Endometrial microvascular endothelial cells (primary cell): Measurements from ENCODE around the gene OLIG2. TPM values are rescaled to one million over a fixed set of nuclear protein-coding genes. Genes with fewer than 3 reads are reported as not detected.

Experiments
- in situ Hi-C: cut with HindIII; loops from 2 replicates; pipeline ENCODE4 v1.10.0; 2017; ENCODE audit warnings: low sequenced_read_pairs, low pct_unique_long_range_greater_than_20kb; ENCODE audit errors: inconsistent ontology term
- total RNA-seq: library from RNA; depleted of rRNA; stranded (reverse); fragments of >200 nt; gene quantifications from one replicate; pipeline ENCODE4 v1.2.3, GENCODE V29; 2015; ENCODE audit errors: inconsistent ontology term

Gene OLIG2
- total RNA-seq = not detected

DNA sequence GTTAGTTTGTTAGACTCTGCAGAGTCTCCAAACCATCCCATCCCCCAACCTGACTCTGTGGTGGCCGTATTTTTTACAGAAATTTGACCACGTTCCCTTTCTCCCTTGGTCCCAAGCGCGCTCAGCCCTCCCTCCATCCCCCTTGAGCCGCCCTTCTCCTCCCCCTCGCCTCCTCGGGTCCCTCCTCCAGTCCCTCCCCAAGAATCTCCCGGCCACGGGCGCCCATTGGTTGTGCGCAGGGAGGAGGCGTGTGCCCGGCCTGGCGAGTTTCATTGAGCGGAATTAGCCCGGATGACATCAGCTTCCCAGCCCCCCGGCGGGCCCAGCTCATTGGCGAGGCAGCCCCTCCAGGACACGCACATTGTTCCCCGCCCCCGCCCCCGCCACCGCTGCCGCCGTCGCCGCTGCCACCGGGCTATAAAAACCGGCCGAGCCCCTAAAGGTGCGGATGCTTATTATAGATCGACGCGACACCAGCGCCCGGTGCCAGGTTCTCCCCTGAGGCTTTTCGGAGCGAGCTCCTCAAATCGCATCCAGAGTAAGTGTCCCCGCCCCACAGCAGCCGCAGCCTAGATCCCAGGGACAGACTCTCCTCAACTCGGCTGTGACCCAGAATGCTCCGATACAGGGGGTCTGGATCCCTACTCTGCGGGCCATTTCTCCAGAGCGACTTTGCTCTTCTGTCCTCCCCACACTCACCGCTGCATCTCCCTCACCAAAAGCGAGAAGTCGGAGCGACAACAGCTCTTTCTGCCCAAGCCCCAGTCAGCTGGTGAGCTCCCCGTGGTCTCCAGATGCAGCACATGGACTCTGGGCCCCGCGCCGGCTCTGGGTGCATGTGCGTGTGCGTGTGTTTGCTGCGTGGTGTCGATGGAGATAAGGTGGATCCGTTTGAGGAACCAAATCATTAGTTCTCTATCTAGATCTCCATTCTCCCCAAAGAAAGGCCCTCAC is at the start of gene OLIG2:
TSS of gene OLIG2 (plus strand) at position 447 of the 954 bp plus-strand sequence. CDS start 928 bp downstream, outside the sequence.
- in situ Hi-C loops = no loop called here

- in situ Hi-C loops = no loop called here
Observed at GRCh38 chr21:32976791-32977190, 48.9 kb upstream of the OLIG2 start.

DNA sequence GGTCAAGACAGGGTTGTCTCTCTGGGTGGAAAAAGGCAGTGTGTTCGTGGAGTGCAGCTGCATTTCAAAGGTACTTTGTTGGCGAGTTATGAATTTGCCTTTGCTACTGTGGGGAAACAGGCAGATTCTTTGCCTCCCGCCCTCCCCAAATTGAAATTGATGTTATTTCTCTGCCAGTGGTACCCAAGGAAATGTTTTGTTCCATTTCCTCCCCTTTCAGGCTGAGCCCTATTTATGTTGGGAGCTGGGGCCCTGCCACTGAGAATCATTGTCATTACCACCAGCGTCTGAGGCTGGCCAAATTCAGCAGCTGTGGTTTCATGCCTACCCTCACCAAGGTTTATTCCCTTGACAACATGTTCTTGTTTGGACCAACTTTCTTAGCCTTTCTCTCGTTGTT is 48.5 kb upstream of the OLIG2 start:
- in situ Hi-C loops = no loop called here

GRCh38 chr21:32978331-32979270 is 47.1 kb upstream of the OLIG2 start:
- in situ Hi-C loops = no loop called here

- in situ Hi-C loops = no loop called here
Observed at GRCh38 chr21:32979598-32980268, 46.0 kb upstream of the OLIG2 start.

DNA sequence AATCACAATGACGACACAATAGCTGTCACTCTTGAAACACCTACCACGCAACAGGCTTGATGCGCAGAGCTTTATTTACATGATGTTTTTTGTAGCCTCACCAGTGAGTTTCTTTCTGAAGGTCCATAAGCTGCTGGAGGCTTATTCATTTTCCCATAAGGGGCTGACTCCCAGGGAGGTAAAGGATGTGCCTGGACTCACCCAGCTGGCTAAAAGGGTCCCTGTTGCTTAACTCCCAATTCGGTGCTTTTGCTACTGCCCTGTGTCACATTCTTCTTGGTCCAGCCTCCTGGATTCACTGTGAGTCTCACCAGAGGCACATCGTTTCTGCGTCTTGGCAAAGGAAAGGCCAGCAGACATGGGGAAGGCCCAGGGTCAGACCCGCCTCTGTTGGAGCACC is 44.6 kb upstream of the OLIG2 start:
- in situ Hi-C loops = no loop called here

- in situ Hi-C loops = no loop called here
Observed at GRCh38 chr21:32990666-32991065, 35.1 kb upstream of the OLIG2 start.

DNA sequence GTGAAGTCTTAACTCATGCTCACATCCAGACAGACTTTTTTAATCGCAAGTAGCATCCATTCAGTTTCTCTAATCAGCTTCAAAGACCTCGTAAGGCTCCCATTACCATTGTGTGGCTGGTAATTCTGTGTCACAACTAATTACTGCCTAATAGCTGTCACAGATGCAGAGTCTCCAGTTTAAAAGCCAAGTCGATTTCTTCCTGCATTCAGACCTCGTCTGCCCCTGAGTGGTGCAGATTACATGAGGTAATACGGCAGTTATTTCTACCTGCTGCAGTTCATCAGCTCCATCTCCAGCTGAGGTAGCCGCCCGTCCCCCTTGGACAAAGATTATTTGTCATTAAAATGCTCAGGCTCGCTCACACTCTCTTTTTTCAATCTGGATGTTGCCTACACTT is 34.4 kb upstream of the OLIG2 start:
- in situ Hi-C loops = no loop called here

GRCh38 chr21:32993894-32994293 is 31.8 kb upstream of the OLIG2 start:
- in situ Hi-C loops = no loop called here

DNA sequence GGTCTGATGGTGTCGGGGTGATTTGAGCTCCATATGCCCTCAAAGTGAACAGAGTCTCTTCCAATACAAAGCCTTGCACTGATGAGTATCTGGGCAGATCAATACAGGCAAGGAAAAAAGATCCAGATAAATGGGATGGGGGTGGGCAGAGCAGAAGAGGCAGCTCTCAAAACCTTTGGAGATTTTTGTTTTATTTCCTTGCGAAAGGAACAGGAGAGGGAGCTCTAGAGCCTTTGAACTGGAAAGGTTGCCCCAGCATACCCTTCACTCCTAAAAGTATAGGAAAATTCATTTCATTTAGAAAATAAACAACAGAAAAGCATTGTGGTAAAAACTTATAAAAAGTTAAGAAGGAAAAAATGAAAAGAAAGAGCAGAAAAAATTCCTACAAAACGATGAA is 31.4 kb upstream of the OLIG2 start:
- in situ Hi-C loops = no loop called here

DNA sequence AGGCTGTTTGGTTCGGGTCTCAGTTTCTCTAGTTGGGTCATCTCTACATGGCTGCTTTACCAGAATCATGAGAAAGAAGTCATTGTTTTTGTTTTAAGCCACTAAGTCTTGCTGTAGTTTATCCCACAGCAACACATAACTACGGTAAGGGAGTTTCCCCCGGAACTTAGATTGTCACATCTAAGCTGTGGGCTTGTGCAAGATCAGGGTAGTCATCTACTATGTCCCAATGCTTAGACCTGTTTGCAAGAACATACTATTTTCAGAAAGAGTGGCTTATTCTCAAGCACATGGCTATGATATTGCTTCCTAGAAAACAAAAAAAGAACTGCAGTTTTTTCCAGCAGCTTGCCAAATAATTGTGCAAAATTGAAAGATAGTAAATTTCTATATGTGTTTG is 18.0 kb upstream of the OLIG2 start:
- in situ Hi-C loops = no loop called here

GRCh38 chr21:33008333-33009051 is 17.2 kb upstream of the OLIG2 start:
- in situ Hi-C loops = no loop called here

- in situ Hi-C loops = no loop called here
Observed at GRCh38 chr21:33010931-33011330, 14.8 kb upstream of the OLIG2 start.

DNA sequence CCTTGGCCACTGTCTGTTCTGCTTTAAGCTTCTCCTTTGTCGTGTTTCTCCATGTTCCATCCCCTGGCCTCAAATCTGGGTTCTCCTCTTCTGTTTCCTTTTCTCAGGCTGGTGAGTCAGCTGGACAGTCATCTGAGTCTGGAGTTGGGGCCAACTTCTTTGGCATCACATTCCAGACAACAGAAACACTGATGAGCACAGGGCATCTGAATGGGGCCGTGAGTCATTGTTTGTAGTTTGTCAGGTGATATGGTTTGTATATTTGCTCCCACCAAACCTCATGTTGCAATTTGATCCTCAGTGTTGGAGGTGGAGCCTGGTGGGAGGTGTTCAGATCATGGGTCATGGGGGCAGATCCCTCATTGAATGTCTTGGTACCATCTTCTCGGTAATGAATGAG is 14.3 kb upstream of the OLIG2 start:
- in situ Hi-C loops = no loop called here

- in situ Hi-C loops = no loop called here
Observed at GRCh38 chr21:33013626-33014025, 12.1 kb upstream of the OLIG2 start.

GRCh38 chr21:33014331-33014730 is 11.4 kb upstream of the OLIG2 start:
- in situ Hi-C loops = no loop called here

DNA sequence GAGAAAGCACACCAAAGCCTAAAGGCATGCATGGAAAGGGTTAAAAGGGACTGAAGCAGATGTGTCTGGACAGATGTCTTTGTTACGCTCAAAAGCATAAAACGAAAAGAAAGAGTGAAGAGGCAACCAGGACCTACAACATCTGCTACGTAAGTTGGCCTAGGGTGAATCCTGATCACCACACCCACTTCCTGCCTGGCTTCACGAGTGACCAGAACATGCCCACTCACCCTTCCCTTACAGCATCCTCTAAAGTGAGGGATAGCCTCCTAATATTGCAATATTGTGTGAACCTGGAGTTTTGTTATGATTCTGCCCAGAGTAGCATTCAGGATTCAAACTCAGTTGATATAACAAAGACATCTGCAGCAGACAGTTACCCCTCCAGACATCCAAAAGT is 10.6 kb upstream of the OLIG2 start:
- in situ Hi-C loops = no loop called here

DNA sequence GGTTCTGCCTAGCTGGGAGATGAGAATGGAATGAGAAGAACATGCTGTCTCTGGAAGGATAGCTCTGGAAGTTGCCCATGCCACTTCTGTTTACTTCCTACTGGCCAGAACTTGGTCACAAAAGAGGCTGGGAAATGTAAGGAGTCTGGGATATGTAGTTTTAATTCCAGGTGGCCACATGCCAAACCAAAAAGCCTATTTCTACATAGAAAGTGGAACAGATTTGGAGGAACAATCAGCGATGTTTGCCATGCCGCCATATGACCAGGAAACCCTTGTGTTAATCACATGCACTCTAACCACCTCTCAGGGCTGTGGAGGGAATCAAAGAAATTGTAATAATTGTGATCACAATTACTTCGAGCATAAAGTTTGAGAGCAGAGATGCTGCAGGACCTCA is 10.0 kb upstream of the OLIG2 start:
- in situ Hi-C loops = no loop called here
